MCF 10A (cell line): ENCODE data around the gene SRSF9. TPM values are rescaled to one million over a fixed set of nuclear protein-coding genes. Genes with fewer than 3 reads are reported as not detected.

Experiments used
- BruUV-seq: library from RNA; stranded (reverse); fragments of 400-500 nt; replicated peaks from 2 replicates; lab custom pipeline; 2021; lab: Mats Ljungman, UMichigan
- CTCF ChIA-PET: fragments of 300-600 bp; sonication (Branson Sonifier 250); formaldehyde crosslinking; extraction: SDS; loops from one replicate; lab custom pipeline; 2021; ENCODE audit warnings: antibody characterized with exemption, inconsistent platforms; lab: Yijun Ruan, JAX
- POLR2A ChIA-PET: fragments of 300-600, 350-650 bp; sonication (Branson Sonifier 250); formaldehyde crosslinking; extraction: SDS; loops from one replicate; lab custom pipeline; 2020; ENCODE audit warnings: antibody characterized with exemption, inconsistent platforms; lab: Yijun Ruan, JAX
- DNase-seq: peaks from one replicate; pipeline ENCODE4 v3.0.0-alpha.2; 2018; ENCODE audit not compliant: unreplicated experiment
- H3K27ac Mint-ChIP-seq: one replicate; pipeline ENCODE4 v1.8.0; 2022; ENCODE audit warnings: mild to moderate bottlenecking, low read depth, mixed read lengths; ENCODE audit not compliant: unreplicated experiment
- H3K27me3 Mint-ChIP-seq: one replicate; pipeline ENCODE4 v1.8.0; 2022; ENCODE audit warnings: mixed read lengths; ENCODE audit not compliant: insufficient read depth, unreplicated experiment
- H3K36me3 Mint-ChIP-seq: one replicate; pipeline ENCODE4 v1.8.0; 2022; ENCODE audit warnings: mild to moderate bottlenecking, moderate library complexity, mixed read lengths; ENCODE audit not compliant: insufficient read depth, unreplicated experiment
- H3K4me1 Mint-ChIP-seq: one replicate; pipeline ENCODE4 v1.8.0; 2022; ENCODE audit warnings: mixed read lengths; ENCODE audit not compliant: insufficient read depth, unreplicated experiment
- H3K4me3 Mint-ChIP-seq: one replicate; pipeline ENCODE4 v1.8.0; 2022; ENCODE audit warnings: mild to moderate bottlenecking, moderate library complexity, mixed read lengths; ENCODE audit not compliant: unreplicated experiment
- H3K9me3 Mint-ChIP-seq: one replicate; pipeline ENCODE4 v1.8.0; 2022; ENCODE audit warnings: mixed read lengths; ENCODE audit not compliant: unreplicated experiment
- CTCF ChIP-seq: fragments of 200-600 bp; IDR thresholded peaks from one replicate; pipeline ENCODE4 v1.8.0; 2022; ENCODE audit warnings: antibody characterized with exemption, mild to moderate bottlenecking; ENCODE audit not compliant: unreplicated experiment
- intact Hi-C: fragments of 100-400 bp; cut with micrococcal nuclease; formaldehyde crosslinking; loops from 2 replicates; pipeline ENCODE4 v1.14.1; 2022
- total RNA-seq: library from RNA; stranded (reverse); gene quantifications from 2 replicates; pipeline ENCODE4 v1.2.3, GENCODE V29; 2022

Gene SRSF9
- total RNA-seq, 1 experiment from 2014 or later = 193 TPM

GRCh38 chr12:120445911-120446843 is 23.4 kb downstream of the SRSF9 start, which contains the start of the genes GATC and TRIAP1:
Gene GATC, plus strand, starts transcription at chr12:120446444. Its CDS starts 37 bp downstream, at chr12:120446481.
Gene TRIAP1, minus strand, starts transcription at chr12:120446384. Its CDS starts 12 bp downstream, at chr12:120446372.
- H3K36me3 Mint-ChIP-seq = peaks cover 65% of the 10 kb centered on the region
- TSS peak; percentile 66 for BruUV-seq

GRCh38 chr12:120444676-120445075 is 24.9 kb downstream of the SRSF9 start:
- POLR2A ChIA-PET = interaction anchor here (0.7 to 4.1 kb wide), 14 partner anchors 15 to 1711 kb away, joined by 3 to 32 read pairs (median 3); partner anchors contain the start of genes POP5, RNU4-2, RPLP0 and SRSF9
- no peak for TF ChIP-seq CTCF
- CTCF ChIA-PET = interaction anchor here (1.5 to 3.2 kb wide), 2 partner anchors 12 to 22 kb away, joined by 4 to 20 read pairs; no protein-coding TSS in a partner anchor
- DNase-seq = no peak
- no peaks in the 10 kb centered on the region for H3K9me3 Mint-ChIP-seq
- peaks cover 7% of the 10 kb centered on the region for H3K4me1 Mint-ChIP-seq
- H3K36me3 Mint-ChIP-seq = peaks cover 65% of the 10 kb centered on the region
- H3K4me3 Mint-ChIP-seq = peak overlapping the region; percentile 100
- intact Hi-C loops = no loop called here
- H3K27ac Mint-ChIP-seq = peak overlapping the region; percentile 98
- no TSS peak for BruUV-seq
- no peaks in the 10 kb centered on the region for H3K27me3 Mint-ChIP-seq

More at GRCh38 chr12:120445911-120446843, 23.4 kb downstream of the SRSF9 start, which contains the start of the genes GATC and TRIAP1:
- no peaks in the 10 kb centered on the region for H3K9me3 Mint-ChIP-seq
- ChIA-PET CTCF (interaction anchor here (0.5 to 3.2 kb wide), 5 partner anchors 12 to 86 kb away, joined by 3 to 20 read pairs (median 3); no protein-coding TSS in a partner anchor), POLR2A (interaction anchor here (0.6 to 4.1 kb wide), 17 partner anchors 9 to 185 kb away, joined by 3 to 32 read pairs (median 3); partner anchors contain the start of genes COX6A1, DYNLL1, RNU4-1 and SRSF9)
- intact Hi-C loops = no loop called here
- H3K4me3 Mint-ChIP-seq = peak within 1 kb of the TSS; percentile 100
- no peaks in the 10 kb centered on the region for H3K27me3 Mint-ChIP-seq
- peaks cover 7% of the 10 kb centered on the region for H3K4me1 Mint-ChIP-seq
- H3K27ac Mint-ChIP-seq = peak within 1 kb of the TSS; percentile 98
- TF ChIP-seq CTCF = no peak
- peak; percentile 77 for DNase-seq

- no peak overlapping the region for H3K27ac Mint-ChIP-seq
- intact Hi-C loops = loop anchor here (2.0 to 10.0 kb wide), 3 partner anchors 83 to 535 kb away; partner anchors contain the start of genes HNF1A and PLA2G1B
- H3K4me1 Mint-ChIP-seq = peaks cover 6% of the 10 kb centered on the region
- peak; percentile 74 for DNase-seq
- H3K36me3 Mint-ChIP-seq = peaks cover 60% of the 10 kb centered on the region
- ChIA-PET POLR2A (interaction anchor here (0.7 to 2.0 kb wide), 5 partner anchors 8 to 148 kb away, joined by 3 to 9 read pairs (median 4); partner anchors contain the start of genes COQ5 and RNF10), CTCF (interaction anchor here (0.6 to 5.6 kb wide), 8 partner anchors 9 to 179 kb away, joined by 3 to 40 read pairs (median 6); partner anchors contain the start of gene SRSF9)
- H3K4me3 Mint-ChIP-seq = peak overlapping the region; percentile 98
- H3K27me3 Mint-ChIP-seq = no peaks in the 10 kb centered on the region
- no TSS peak for BruUV-seq
- H3K9me3 Mint-ChIP-seq = no peaks in the 10 kb centered on the region
- peak; percentile 58 for TF ChIP-seq CTCF
Observed at GRCh38 chr12:120439646-120440247, 29.8 kb downstream of the SRSF9 start.
